NCI-H1694 (cell line): ENCODE results near the gene LY6G6C.

Source experiments
- DNase-seq: peaks from one replicate; lab custom pipeline; 2025; lab: John Stamatoyannopoulos, UW

LY6G6C gene

GRCh38 chr6:31721351-31722020 is at the start of gene LY6G6C:
LY6G6C (minus strand) TSS chr6:31721746; CDS start chr6:31721679, 67 bp downstream.
- DNase-seq: no peak

GRCh38 chr6:31770860-31771259 is 49.3 kb upstream of the LY6G6C start:
- no peak for DNase-seq

GRCh38 chr6:31769684-31770371 is 48.3 kb upstream of the LY6G6C start:
- no peak for DNase-seq

GRCh38 chr6:31768363-31769257 is 47.1 kb upstream of the LY6G6C start:
- no peak for DNase-seq

GRCh38 chr6:31767096-31767645 is 45.6 kb upstream of the LY6G6C start:
- no peak for DNase-seq

- no peak for DNase-seq
These were observed 44.6 kb upstream of the LY6G6C start for GRCh38 chr6:31765910-31766794.

GRCh38 chr6:31765559-31765909 is 44.0 kb upstream of the LY6G6C start:
- DNase-seq: no peak

GRCh38 chr6:31764198-31764597 is 42.7 kb upstream of the LY6G6C start:
- no peak for DNase-seq

- DNase-seq: no peak
These were observed 42.0 kb upstream of the LY6G6C start for GRCh38 chr6:31763619-31763940.

GRCh38 chr6:31762878-31763618 is 41.5 kb upstream of the LY6G6C start:
- no peak for DNase-seq

- DNase-seq: no peak
These were observed 40.8 kb upstream of the LY6G6C start, which contains the start of gene SAPCD1 for GRCh38 chr6:31762356-31762755. SAPCD1 (plus strand) TSS chr6:31762656; CDS start chr6:31763055, 399 bp downstream.

- no peak for DNase-seq
These were observed 39.8 kb upstream of the LY6G6C start for GRCh38 chr6:31761343-31761742.

GRCh38 chr6:31760790-31761189 is 39.2 kb upstream of the LY6G6C start:
- no peak for DNase-seq

GRCh38 chr6:31758281-31758680 is 36.7 kb upstream of the LY6G6C start:
- DNase-seq: no peak

GRCh38 chr6:31752739-31753319 is 31.3 kb upstream of the LY6G6C start:
- DNase-seq: no peak

GRCh38 chr6:31750411-31751022 is 29.0 kb upstream of the LY6G6C start:
- no peak for DNase-seq

- no peak for DNase-seq
These were observed 27.9 kb upstream of the LY6G6C start for GRCh38 chr6:31749301-31750036.

GRCh38 chr6:31744422-31744821 is 22.9 kb upstream of the LY6G6C start:
- no peak for DNase-seq

- no peak for DNase-seq
These were observed 21.3 kb upstream of the LY6G6C start for GRCh38 chr6:31742894-31743293.
